HG03097 (cell line): ENCODE measurements around the gene SLC1A6.
"Not testable (repeated sequence)": the region's sequence is repeated elsewhere in the genome, so short reads cannot be mapped to it uniquely, and the experiment has no call there.

Experiments used
- ATAC-seq: cut with Tn5 transposase; IDR thresholded peaks from one replicate; pipeline ENCODE4 v1.9.1; 2021; ENCODE audit not compliant: unreplicated experiment, low FRiP score

Gene SLC1A6

DNA sequence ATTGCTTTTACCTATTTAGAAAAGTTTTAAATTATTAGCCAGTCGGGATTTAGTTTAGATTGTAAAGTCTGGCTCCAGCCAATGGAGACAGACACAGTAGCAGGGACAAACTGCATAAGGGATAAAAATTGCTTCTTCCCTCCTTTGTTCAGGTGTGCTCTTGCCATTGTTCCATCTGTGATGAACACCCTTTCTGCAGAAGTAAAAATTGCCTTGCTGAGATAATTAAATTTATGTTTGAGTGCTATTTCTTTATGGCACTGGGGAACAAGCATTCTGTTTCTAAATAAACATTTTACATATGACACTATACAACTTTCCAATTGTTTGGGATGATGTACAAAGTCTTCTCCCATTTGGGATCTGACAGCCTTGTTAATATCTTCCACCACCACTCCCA, 20.4 kb downstream of the SLC1A6 start:
- no peak for ATAC-seq

DNA sequence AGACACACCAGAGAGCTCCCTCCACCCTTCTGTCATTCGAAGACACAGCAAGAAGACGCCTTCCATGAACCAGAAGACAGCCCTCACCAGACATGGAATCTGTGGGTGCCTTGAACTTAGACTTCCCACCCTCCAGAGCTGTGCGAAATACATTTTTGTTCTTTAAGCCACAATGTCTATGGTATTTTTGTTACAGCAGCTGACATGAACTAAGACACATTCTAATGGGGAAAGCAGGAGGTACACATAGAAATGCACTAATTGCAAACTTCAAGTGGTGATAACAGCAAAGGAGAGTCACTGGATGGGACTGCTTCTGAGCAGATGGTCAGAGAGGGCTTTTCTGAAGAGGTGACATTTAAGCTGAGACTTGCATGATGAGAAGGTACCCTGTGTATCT, 22.2 kb downstream of the SLC1A6 start:
- no peak for ATAC-seq

DNA sequence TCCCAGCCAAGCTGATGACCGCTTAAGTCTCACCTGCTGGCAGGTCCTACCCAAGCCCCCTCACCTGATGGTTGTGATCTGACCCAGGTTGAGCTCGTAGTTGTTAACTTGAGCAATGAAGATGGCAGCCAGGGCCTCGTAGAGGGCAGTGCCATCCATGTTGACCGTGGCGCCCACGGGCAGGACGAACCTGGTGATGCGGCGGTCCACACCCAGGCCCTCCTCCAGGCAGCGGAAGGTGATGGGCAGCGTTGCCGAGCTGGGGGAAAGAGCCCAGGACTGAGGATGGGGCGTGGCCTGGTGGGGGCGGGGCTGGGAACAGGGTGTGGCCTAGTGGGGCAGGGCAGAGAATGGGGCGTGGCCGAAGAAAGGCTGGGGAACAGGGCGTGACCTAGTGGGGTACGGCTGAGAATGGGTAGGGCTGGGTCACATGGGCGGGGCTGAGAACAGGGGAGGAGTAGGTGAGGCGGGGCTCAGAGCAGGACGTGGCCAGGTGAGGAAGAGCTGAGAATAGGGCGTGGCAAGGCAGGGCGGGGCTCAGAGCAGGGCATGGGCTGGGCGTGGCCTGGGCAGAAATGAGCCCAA, 25.5 kb downstream of the SLC1A6 start:
- ATAC-seq = no peak

DNA sequence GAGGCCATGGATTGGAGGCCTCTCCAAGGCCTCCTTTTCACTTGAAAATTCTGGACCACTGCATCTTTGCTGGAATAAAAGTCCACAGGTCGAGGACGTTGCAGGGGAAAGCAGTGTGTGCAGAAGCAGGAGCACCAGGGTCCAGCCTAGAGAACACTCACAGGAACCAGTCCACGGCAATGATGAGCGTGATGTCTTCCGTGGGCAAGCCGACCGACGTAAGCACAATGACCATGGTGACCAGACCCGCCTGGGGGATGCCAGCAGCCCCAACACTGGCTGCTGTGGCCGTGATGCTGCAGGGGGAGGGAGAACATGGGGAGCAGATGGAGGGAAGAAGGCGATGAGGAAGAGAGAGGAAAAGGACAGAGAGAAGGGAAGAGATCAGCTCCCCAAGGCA, 26.9 kb downstream of the SLC1A6 start:
- ATAC-seq = no peak

DNA sequence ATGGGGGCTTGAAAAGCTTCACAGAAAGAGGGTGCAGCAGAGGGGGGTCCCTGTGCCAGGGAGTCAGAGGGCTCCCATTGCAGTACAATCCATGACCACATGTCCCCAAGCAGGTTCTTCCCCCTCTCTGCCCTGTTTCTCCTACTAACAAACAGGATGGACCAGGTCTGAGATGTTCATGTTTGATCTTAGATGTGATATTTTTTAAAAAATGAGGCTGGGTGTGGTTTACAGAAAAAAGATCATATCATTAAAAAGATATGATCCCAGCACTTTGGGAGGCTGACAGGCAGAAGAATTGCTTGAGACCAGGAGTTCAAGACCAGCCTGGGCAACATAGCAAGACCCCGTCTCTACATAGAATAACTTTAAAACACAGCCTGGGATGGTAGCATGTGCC, 29.2 kb downstream of the SLC1A6 start:
- ATAC-seq = no peak

DNA sequence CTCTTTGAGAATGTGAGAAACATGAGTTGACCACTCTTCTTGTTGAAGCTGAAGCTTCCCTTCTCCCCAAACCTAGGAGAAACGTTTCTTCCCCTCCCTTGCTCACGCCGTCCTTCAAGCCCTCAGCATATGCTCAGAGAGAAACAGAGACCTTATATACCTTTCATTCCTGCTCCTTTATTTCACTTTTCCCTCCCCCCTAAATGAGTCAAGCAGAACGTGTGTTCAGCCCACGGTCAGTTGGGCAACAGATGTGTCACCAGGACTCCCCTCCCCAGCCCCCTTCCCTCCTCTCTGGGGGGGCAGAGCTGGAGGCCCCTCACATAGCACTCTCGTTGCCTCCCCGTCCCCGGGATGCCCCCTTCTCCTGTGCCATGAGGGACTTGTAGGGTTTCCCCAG, 29.8 kb downstream of the SLC1A6 start:
- no peak for ATAC-seq

DNA sequence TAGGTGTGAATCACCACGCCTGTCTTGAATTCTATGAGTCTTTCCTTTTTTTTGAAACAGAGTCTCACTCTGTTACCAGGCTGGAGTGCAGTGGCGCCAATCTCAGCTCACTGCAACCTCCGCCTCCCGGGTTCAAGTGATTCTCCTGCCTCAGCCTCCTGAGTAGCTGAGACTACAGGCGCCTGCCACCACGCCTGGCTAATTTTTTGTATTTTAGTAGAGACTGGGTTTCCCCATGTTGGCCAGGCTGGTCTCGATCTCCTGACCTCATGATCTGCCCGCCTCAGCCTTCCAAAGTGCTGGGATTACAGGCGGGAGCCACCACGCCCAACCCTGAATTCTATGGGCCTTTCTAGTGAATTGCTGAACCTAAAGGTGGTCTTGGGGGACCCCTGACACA, 30.3 kb downstream of the SLC1A6 start:
- not testable (repeated sequence) for ATAC-seq

DNA sequence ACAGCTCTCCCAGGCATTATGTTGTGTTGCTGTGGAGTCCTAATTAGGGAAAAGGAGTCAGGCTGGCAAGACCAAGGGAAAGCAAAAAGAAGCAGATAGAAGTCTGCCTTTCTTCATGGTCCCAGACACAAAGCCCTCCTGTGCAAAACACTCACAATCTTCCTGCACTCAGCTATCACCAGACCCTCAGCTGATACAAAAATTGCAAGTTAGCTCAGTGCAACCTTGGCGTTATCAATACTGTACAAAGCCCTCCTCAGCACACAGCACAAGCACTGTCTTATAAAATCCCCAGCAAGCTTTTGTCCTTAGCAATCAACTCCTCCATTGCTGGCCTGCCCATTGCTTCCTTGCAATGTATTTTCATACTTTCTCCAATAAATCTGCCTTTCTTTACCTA, 35.2 kb downstream of the SLC1A6 start:
- no peak for ATAC-seq

DNA sequence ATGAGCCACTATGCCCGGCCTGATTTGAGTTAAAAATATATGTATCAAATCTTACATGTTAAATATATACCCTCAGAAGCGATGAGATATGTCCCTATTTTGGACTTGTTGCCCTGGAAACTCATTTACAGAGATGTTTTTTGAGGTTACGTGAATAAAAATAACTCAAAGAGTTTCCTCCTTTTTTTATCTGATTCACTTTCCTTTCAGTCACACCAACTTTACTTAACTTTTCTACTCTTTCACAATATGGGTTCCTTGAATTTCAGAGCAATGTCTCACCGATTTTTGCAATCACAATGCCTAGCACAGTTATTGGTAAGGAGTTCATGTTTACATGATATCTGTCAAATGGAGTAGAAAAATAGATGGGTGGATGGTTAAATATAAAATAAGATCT, 36.1 kb downstream of the SLC1A6 start:
- ATAC-seq = no peak

DNA sequence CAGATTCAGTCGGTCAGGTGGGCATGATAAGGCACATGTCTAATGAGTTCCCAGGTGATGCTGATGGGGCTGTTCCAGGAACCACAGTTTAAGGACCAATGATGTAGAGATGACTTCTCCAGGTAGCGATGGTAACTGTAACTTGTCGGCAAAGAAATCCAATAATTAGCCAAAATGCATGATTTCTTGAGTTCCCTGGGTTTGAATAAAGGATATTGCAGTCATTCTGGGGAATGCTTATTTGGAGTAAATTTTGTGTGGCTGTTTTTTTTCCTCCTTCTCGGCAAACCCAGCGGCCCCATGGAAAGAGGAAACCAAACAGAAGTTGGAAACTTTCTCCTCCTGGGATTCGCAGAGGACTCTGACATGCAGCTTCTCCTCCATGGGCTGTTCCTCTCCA, 38.5 kb downstream of the SLC1A6 start, which contains the start of gene OR7C2:
OR7C2 (plus strand) TSS at position 301 of the 400 bp plus-strand sequence; CDS start at position 301, 0 bp downstream.
- ATAC-seq = no peak

DNA sequence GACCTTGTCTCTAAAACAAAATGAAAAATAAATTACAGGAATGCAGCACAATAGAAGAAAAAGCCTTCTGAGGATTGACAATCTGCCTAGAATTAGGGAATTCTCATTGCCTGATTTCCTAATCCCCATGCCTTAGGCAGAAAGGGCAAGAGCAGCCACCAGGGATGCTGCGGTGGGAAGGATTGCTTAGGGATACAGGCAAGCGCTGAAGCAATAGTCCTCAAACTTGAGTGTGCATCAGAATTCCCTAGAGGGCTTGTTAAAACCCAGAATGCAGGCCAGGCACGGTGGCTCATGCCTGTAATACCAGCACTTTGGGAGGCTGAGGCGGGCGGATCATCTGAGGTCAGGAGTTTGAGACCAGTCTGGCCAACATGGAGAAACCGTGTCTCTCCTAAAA, 39.4 kb downstream of the SLC1A6 start:
- no peak for ATAC-seq

DNA sequence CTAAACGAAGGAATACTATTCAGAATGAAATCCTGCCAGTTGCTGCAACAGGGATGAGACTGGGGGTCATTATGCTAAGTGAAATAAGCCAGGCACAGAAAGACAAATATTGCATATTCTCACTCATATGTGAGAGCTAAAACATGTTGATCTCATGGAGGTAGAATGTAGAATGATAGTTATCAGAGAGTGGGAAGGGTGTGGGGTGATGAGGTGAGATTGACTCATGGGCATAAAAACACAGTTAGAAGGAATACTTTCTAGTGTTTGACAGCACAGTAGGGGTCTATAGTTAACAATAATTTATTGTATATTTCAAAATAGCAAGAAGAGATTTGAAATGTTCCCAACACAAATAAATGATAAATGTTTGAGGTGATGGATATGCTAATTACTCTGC, 46.2 kb downstream of the SLC1A6 start:
- ATAC-seq = no peak

DNA sequence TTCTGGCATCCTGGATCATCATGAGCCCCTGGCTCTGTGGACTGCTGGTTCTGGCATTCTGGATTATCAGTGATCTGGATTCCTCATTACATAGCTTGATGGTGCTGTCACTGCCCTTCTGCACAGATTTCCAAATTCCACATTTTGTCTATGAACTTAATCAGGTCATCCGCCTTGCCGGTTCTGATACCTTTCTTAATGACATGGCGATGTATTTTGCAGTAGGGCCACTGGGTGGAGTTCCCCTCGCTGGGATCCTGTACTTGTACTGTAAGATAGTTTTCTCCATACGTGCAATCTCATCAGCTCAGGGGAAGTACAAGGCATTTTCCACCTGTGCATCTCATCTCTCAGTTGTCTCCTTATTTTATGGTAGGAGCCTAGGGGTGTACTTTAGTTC, 62.8 kb downstream of the SLC1A6 start:
- ATAC-seq = no peak

DNA sequence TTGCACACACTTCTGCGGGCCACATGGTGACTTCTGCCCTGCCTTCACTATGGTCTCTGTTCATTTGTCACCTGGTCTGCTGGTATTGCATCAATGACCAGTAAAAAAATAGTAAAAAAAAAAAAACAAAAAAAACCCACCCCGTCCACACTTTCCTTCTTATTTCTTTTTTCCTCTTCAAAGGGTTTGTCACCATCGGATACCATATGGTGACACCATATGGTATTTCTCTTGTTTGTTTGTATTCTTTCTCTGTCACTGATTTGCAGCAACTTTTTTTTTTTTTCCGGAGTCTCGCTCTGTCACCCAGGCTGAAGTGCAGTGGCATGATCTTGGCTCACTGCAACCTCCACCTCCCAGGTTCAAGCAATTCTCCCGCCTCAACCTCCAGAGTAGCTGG, 64.5 kb downstream of the SLC1A6 start:
- no peak for ATAC-seq

DNA sequence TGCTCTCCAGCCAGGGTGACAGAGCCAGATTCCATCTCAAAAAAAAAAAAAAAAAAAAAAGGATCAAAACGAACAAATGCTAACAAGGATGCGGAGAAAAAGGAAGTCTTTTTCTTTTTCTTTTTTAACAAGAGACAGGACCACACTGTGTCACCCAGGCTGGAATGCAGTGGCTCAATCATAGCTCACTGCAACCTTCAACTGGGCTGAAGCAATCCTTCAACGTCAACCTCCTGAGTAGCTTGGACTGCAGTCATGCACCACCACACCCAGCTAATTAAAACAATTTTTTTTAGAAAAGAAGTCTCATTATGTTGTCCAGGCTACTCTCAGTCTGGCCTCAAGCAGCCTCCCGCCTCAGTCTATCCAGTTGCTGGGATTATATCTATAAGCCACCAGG, 73.0 kb downstream of the SLC1A6 start:
- ATAC-seq = no peak

DNA sequence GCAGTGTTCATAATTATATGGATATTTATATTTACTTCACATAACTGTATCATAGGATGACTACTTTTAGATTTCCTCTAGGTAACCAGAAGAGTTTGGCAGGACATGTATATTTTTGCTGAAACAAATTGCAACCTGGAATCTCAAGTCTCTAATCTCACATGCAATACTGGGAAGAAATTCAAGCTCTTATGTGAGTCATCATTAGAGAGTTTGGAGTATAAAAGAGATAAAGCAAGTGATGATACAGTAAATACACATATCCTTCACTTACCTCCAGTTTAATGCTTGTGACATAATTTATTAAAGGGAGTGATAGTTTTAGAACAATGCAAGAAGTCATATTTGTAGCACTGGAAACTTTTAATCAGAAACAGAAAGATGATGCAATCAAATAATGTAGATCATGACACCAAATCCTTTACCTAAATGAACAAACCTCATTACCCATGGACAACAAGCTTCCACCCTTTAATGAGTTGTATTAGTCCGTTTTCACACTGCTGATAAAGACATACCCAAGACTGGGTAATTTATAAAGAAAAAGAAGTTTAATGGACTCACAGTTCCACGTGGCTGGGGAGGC, 77.9 kb downstream of the SLC1A6 start:
- ATAC-seq = no peak
